HG03280 (cell line): ENCODE data around the gene TAGLN2.
A peak's percentile ranks its signal among the peaks of the same experiment; 100 is the strongest.

Experiments
- ATAC-seq: cut with Tn5 transposase; IDR thresholded peaks from one replicate; pipeline ENCODE4 v1.9.1; 2021; ENCODE audit warnings: mild to moderate bottlenecking, moderate library complexity; ENCODE audit not compliant: unreplicated experiment

TAGLN2 gene

GRCh38 chr1:159924791-159925718, at the start of gene TAGLN2:
TSS of gene TAGLN2 (minus strand) at chr1:159925507. CDS start at chr1:159920509, 4,998 bp downstream.
- peak; percentile 54 for ATAC-seq

- ATAC-seq: no peak
Observed at GRCh38 chr1:159974350-159974965, 49.2 kb upstream of the TAGLN2 start.

- ATAC-seq: no peak
Observed at GRCh38 chr1:159973350-159973940, 48.1 kb upstream of the TAGLN2 start.

GRCh38 chr1:159972443-159973205, 47.3 kb upstream of the TAGLN2 start:
- no peak for ATAC-seq

- no peak for ATAC-seq
Observed at GRCh38 chr1:159970932-159971342, 45.6 kb upstream of the TAGLN2 start.

GRCh38 chr1:159968901-159969300, 43.6 kb upstream of the TAGLN2 start:
- no peak for ATAC-seq

GRCh38 chr1:159965263-159965662, 40.0 kb upstream of the TAGLN2 start:
- ATAC-seq: no peak

- ATAC-seq: no peak
Observed at GRCh38 chr1:159964144-159964543, 38.8 kb upstream of the TAGLN2 start.

- no peak for ATAC-seq
Observed at GRCh38 chr1:159962176-159962575, 36.9 kb upstream of the TAGLN2 start.

- ATAC-seq: no peak
Observed at GRCh38 chr1:159961636-159962035, 36.3 kb upstream of the TAGLN2 start.

- ATAC-seq: no peak
Observed at GRCh38 chr1:159960721-159961381, 35.5 kb upstream of the TAGLN2 start.

GRCh38 chr1:159959451-159959850, 34.1 kb upstream of the TAGLN2 start:
- ATAC-seq: no peak

GRCh38 chr1:159958719-159959380, 33.5 kb upstream of the TAGLN2 start:
- ATAC-seq: no peak

GRCh38 chr1:159957824-159958268, 32.5 kb upstream of the TAGLN2 start:
- no peak for ATAC-seq

GRCh38 chr1:159955456-159955855, 30.1 kb upstream of the TAGLN2 start:
- ATAC-seq: no peak

- ATAC-seq: no peak
Observed at GRCh38 chr1:159953536-159954515, 28.5 kb upstream of the TAGLN2 start, which contains the start of gene SLAMF9. TSS of gene SLAMF9 (minus strand) at chr1:159954237. CDS start at chr1:159954137, 100 bp downstream.

GRCh38 chr1:159952932-159953331, 27.6 kb upstream of the TAGLN2 start:
- no peak for ATAC-seq

GRCh38 chr1:159951551-159951950, 26.2 kb upstream of the TAGLN2 start:
- ATAC-seq: no peak

GRCh38 chr1:159951016-159951415, 25.7 kb upstream of the TAGLN2 start:
- ATAC-seq: no peak
